ENCODE measurements around the gene RPTOR. TPM values are rescaled to one million over a fixed set of nuclear protein-coding genes. Genes with fewer than 3 reads are reported as not detected.

Gene RPTOR
- total RNA-seq, 1 donor, result 30.0 TPM

DNA sequence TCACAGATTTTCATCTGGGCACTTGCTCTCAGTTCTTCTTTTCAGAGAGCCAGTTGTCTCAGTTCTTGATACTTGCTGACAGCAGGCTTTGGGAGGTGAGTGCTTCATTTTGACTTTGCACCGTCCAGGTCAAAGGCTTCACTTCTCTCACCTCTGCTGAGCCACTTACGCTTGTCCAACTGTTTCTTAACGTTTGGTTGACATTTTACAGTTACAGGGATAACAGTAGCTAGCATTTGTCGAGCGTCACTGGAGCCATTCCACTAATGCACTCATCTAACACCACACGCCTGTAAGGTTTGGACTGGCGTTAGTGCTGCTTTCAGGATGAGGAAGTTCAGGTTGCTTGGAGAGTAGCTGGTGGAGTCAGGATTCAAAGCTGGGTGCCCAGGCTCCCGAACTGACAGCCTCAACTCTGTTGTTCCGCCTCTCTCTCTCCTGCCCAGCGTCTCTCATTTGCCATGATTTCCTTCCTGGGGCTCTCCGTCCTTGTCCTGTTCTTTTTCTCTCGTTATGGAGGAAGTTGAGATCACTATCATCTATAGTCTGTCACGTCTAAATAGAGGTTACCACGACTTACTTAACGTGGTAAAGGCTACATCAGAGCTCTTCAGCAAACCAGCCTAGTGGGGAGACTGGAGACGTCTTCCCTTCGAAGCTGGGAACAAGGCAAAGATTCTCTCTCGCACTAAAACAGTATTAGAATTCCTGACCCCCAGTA is 220.8 kb downstream of the RPTOR start:
- no peak for DNase-seq (ENCODE audit: low read depth)
- H3K4me3 ChIP-seq (ENCODE audit: low read depth, low read length), result no peak overlapping the region
- no peak for TF ChIP-seq CTCF (IDR thresholded peaks at IDR 0.05; ENCODE audit: insufficient read depth, low read length)

- TF ChIP-seq CTCF (IDR thresholded peaks at IDR 0.05; ENCODE audit: insufficient read depth, low read length), result no peak
- H3K4me3 ChIP-seq (ENCODE audit: low read depth, low read length), result no peak overlapping the region
- DNase-seq (ENCODE audit: low read depth), result no peak
Observed at GRCh38 chr17:80766290-80766855, 221.7 kb downstream of the RPTOR start.

DNA sequence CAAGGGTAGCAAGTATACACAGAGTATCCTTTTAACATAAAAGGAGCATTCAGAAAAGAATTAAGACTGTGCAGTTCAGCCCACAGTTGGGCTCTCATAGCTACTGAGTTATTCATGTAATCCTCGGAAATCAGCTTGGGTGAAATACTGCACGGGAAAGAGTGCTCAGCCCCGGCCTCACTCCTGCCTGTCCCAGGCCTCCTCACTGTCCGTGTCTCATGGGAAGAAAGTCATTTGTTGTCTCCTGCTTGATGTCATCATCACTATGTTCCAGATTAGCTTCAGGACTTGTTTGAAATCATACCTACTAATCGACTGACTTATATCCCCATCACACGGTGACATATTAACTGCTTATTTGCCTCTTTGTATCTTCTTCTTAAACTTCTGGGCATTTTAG is 223.8 kb downstream of the RPTOR start:
- TF ChIP-seq CTCF (IDR thresholded peaks at IDR 0.05; ENCODE audit: insufficient read depth, low read length), result no peak
- no peak overlapping the region for H3K4me3 ChIP-seq (ENCODE audit: low read depth, low read length)
- DNase-seq (ENCODE audit: low read depth), result no peak

DNA sequence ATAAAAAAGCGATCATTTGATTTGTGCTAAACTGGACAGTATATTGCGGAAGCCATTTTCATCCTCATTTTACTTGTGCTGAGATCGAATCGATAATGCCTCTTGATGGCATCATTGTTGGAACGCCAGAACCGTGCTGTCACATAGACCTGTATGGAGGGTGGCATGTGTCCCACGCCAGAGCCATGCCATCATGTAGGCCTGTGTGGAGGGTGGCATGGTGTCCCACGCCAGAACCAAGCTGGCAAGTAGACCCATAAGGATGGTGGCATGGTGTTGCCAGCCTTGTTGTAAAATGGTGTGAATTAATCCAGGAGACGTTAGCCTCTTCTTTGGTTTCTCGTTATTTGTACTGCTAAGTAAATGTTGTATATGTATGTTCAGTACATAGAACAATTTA is 224.3 kb downstream of the RPTOR start:
- no peak overlapping the region for H3K4me3 ChIP-seq (ENCODE audit: low read depth, low read length)
- no peak for TF ChIP-seq CTCF (IDR thresholded peaks at IDR 0.05; ENCODE audit: insufficient read depth, low read length)
- DNase-seq (ENCODE audit: low read depth), result no peak

DNA sequence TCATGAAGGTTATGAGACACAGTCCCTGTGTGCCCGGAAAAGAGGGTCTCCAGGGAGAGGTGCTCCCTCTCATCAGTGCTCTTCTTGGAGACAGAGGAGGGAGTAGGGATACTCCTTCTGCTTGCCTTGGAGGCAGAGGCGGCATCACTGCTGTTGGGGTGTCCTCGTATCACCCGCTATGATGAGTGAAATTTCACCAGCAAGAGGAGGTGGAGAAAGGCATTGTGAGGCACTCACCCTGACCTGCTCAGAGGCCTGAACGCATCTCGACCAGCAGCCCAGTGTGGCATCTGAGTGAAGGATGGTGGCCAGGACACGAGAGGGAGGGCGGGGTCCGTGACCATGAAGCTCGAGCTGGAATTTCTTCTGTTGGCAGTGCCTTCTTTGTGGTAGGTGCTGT is 224.9 kb downstream of the RPTOR start:
- H3K4me3 ChIP-seq (ENCODE audit: low read depth, low read length), result no peak overlapping the region
- TF ChIP-seq CTCF (IDR thresholded peaks at IDR 0.05; ENCODE audit: insufficient read depth, low read length), result no peak
- no peak for DNase-seq (ENCODE audit: low read depth)

GRCh38 chr17:80769936-80770625 is 225.4 kb downstream of the RPTOR start:
- TF ChIP-seq CTCF (IDR thresholded peaks at IDR 0.05; ENCODE audit: insufficient read depth, low read length), result no peak
- DNase-seq (ENCODE audit: low read depth), result no peak
- no peak overlapping the region for H3K4me3 ChIP-seq (ENCODE audit: low read depth, low read length)

Data from fibroblast of the aortic adventitia (primary cell).